Ammon's horn (tissue), 1 donor: ENCODE measurements around the gene SLC16A1.
"Not testable (repeated sequence)": the region's sequence is repeated elsewhere in the genome, so short reads cannot be mapped to it uniquely, and the experiment has no call there.

Experiments used
- DNase-seq: peaks from one replicate; pipeline ENCODE4 v3.0.0-alpha.2; 2016; ENCODE audit warnings: low spot score

SLC16A1 gene

DNA sequence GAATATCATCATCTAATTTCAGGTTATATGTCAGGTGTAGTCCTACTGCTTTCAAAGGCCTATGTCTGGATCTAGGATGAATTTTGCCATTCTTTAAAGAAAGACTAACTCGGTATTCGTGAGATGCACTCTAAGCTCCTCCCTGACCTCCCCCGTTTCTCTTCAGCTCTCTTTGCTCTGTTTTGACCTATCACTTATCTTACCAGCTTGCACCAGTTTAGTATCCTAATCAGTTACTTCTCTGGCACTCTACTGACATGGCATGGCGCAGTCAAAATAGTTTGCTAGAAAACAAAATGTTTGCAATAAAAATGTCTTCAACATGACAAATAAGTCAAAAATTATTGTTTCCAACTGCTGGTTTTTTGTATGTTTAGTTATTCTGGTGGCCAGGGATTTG is 8.4 kb upstream of the SLC16A1 start:
- DNase-seq: no peak

DNA sequence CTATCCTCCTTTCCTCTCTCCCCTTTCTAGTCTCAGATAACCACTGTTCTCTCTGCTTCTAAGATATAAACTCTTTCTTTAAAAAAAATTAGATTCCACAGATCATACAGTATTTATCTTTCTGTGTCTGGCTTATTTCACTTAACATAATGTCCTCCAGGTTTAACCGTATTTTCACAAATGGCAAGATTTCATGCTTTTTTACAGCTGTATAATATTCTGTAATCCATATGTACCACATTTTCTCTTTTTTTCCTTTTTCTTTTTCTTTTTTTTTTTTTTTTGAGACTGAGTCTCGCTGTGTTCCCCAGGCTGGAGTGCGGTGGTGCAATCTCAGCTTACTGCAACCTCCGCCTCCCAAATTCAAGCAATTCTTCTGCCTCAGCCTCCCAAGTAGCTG is 5.1 kb upstream of the SLC16A1 start:
- no peak for DNase-seq

GRCh38 chr1:112960384-112960783 is 4.4 kb upstream of the SLC16A1 start:
- DNase-seq: no peak

DNA sequence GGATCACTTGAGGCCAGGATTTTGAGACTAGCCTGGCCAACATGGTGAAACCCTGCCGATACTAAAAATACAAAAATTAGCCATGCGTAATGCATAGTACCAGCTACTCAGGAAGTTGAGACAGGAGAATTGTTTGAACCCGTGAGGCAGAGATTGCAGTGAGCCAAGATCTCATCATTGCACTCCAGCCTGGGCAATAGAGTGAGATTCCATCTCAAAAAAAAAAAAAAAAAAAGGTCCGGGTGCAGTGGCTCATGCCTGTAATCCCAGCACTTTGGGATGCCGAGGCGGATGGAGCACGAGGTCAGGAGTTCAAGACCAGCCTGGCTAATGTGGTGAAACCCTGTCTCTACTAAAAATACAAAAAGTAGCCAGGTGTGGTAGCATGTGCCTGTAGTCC is 2.2 kb upstream of the SLC16A1 start:
- DNase-seq: not testable (repeated sequence)

DNA sequence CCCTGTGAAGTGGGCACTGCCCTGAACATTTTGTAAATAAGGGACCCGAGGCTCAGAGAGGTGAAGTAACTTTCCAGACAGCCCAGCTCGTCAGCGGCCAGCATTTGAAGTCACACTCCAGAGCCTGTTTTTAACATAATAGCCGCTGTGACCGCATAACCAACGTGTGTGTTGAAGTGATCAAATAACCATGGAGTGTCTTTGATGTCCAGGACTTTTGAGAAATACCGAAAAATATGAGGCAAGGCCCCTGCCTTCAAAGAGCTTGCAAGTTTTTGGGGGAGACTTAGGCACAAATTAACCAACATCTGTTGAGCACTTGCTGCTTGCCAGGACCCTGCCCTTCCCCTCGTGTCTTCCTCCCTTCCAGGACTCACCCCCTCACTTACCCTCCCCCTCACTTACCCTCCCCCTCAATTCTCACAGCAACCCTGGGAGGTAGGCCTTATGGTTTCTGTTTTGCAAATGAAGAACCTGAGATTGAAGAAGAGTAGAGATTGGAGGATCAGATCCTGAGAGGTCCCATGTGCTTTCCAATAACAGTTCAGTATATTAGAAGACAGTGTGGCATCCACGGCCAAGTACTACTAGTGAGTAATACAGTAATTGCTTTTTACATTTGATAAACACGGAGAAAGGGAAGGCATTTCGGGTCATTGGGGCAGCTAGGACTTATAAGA is 1.3 kb upstream of the SLC16A1 start:
- peak; percentile 29 for DNase-seq

DNA sequence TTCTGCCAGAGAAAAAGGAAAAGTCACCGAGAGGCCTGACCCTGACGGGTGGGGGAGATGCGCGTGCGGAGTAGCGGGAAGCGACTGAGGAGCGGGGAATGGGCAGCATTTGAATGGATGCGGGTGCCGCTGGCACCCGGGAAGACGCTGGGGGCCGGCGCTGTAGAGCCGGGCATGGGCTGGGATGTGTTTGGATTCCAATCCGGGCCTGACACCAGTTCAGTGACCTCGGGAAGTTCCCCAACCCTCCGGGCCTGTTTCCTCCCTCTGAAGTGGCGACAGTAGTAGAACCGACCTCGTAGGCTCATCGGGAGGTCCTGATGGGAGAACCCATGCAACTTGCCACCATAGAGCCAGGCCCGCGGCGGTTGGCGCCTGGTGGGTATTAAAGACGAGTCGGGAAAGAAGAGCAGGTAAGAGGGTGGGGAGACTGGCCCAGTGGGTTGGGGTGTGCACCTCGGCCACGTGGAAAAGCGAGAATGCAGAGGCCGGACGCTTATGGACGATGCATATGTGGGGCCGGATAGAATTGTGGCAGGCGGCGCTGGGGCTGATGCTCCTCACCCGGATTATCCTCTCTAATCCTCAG is 642 bp upstream of the SLC16A1 start:
- peak; percentile 46 for DNase-seq

- DNase-seq: peak; percentile 62
These were observed 837 bp downstream of the SLC16A1 start for GRCh38 chr1:112954945-112955772.

DNA sequence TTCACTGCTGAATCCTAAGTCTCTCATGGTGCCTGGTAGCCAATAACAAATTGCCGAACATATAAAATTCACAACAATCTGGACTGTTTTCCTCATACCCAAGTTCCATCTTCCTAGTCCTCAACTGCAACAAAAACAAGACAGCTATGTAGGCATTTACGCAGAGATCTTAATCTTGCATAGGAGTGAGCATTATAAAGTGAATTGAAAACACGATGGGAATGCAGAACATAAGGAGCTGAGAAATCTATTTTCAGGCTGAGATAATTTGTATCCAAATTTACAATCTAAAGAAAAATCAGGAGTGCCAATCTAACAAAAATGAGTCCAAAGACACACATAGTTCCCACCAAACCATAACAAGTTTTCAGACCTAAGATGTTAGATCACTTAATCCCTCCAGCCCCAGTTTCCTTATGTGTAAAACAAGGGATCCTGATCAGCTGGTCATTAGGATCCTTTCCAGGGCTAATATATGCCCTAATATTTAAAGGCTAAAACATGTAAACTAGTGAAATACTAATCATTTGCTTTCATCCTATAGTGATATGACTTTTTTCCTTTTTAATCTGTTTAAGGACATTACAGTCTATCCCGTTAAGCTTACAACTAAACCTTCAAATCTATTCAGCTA is 1.9 kb downstream of the SLC16A1 start:
- no peak for DNase-seq

DNA sequence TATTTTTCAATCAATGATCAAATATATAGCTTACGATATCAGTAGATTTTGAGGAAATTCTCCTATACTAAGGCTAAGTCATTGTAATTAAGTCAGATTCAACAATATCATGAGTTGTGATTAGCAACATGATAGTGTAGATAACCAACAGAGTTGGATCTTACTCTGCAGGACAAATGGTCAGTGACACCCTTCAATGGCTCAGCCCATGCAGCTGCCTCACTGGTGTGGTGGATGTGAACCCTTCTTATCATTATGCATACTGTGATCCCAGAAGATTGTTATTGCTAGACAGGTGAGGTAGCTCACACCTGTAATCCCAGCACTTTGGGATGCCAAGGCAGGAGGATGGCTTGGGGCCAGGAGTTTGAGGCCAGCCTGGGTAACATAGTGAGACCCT is 5.6 kb downstream of the SLC16A1 start:
- no peak for DNase-seq

- no peak for DNase-seq
These were observed 9.3 kb downstream of the SLC16A1 start for GRCh38 chr1:112946683-112947082.

GRCh38 chr1:112939810-112940209 is 16.2 kb downstream of the SLC16A1 start:
- DNase-seq: no peak

DNA sequence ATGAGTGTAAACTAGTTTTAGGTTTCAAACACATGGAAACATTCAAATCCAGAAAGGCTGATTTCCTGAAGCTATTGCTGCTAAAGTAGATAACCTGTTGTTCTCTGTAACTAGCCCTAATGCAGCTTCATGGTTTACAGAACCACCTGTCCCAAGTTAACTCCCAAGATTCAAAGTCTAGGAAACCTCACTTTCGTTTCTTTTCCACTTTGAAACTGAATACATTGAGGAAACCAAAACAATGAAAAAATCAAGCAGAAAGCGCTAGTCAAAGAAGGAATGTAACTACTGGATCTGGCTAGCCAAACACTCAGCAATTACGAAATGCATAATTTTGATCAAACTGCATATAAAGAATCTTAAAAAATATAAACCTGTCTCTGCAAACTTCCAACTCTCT is 17.8 kb downstream of the SLC16A1 start:
- no peak for DNase-seq

DNA sequence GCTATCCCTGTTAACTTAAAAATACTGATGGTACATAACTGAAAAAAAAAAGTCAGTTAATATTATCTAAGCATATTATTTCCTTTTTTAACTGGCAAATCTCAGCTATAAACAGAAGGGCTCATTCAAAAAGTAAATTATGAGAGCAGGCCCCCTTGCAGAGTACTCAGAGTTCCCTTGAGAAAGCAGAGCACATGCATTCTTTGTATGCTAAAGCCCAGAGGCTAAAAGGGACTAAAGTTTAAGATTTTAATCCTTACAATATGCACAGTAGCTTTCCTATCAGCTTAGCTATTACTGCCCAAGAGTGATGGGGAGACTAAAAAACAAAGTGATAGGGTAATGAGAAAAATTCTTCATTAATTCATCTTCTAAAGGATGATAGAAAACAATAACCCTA is 18.5 kb downstream of the SLC16A1 start:
- DNase-seq: no peak

DNA sequence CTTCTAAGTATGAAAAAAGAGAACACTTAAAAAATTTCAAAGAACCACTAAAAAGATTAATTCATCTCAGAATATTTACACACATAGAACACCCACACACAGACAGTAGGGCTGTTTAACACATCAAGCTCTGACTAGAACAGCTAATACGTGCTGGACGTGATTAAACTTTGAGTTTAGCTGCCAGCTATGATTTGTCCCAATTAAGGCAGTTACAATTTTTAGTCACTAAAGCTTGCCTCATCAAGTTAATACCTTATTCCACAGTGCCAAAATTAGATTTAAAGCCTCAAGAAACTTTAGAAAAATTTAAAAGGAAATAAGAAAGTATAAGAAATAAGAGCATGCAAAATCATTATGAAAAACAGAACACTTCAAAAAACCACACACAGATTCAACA is 18.9 kb downstream of the SLC16A1 start:
- peak; percentile 49 for DNase-seq

- DNase-seq: no peak
These were observed 20.4 kb downstream of the SLC16A1 start for GRCh38 chr1:112935461-112936111.

- DNase-seq: no peak
These were observed 21.4 kb downstream of the SLC16A1 start for GRCh38 chr1:112934577-112934976.

DNA sequence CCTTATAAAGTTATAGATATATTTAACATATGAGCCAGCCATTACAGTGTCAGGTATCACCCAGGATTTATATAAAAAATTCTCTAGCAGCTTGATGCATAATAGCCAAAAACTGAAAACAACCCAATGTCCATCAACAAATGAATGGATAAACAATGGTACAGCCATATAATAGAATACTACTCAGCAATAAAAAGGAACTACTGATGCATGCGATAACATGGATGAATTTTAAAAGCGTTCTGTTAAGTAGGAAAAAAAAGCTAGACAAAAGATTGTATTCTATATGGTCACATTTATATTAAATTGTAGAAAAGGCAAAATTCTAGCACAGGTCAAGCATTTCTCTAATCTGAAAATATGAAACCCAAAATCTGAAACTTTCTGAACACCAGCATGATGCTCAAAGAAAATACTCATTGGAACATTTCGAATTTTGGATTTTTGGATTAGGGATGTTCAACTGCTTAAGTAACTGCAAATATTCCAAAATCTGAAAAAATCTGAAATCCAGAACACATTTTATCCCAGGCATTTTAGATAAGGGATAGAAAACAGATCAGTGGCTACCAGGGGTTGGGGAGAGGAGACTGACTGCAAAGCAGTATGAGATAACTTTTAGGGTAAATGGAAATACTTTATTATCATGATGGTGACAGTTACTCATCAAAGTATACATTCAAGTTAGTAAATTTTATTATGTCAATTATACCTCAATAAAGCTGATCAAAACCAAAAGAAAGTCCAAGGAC is 22.0 kb downstream of the SLC16A1 start:
- DNase-seq: no peak

- no peak for DNase-seq
These were observed 26.0 kb downstream of the SLC16A1 start for GRCh38 chr1:112929979-112930378.

- peak; percentile 32 for DNase-seq
These were observed 28.5 kb downstream of the SLC16A1 start for GRCh38 chr1:112927462-112927990.

DNA sequence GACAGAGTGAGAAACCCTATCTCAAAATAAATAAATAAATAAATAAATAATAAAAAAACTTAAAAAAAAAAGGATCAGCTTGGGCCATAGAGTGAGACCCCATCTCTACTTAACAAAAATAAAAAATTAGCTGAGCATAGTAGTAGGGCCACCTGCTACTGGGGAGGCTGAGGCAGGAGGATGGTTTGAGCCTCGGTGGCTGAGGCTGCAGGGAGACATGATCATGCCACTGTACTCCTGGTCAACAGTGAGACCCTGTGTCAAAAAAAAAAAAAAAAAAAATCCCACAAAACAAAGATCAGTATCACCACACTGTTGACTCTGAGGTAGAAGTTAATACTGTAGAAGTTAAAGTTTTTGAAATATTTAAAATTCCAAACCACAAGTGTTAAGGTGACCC is 29.1 kb downstream of the SLC16A1 start:
- DNase-seq: no peak

GRCh38 chr1:112925015-112925414 is 31.0 kb downstream of the SLC16A1 start:
- DNase-seq: no peak
